Pulmonary artery endothelial cell (primary cell): ENCODE data around the gene SCCPDH. TPM values are rescaled to one million over a fixed set of nuclear protein-coding genes. Genes with fewer than 3 reads are reported as not detected.
"Not testable (repeated sequence)": the region's sequence is repeated elsewhere in the genome, so short reads cannot be mapped to it uniquely, and the experiment has no call there.

ENCODE experiments used
- DNase-seq: peaks from one replicate; pipeline ENCODE4 v3.0.0-alpha.2; 2011; ENCODE audit warnings: low read depth, low spot score
- total RNA-seq: library from RNA; depleted of rRNA; stranded (reverse); fragments of >200 nt; gene quantifications from 2 replicates; pipeline ENCODE4 v1.2.3, GENCODE V29; 2014

Gene SCCPDH, protein sequence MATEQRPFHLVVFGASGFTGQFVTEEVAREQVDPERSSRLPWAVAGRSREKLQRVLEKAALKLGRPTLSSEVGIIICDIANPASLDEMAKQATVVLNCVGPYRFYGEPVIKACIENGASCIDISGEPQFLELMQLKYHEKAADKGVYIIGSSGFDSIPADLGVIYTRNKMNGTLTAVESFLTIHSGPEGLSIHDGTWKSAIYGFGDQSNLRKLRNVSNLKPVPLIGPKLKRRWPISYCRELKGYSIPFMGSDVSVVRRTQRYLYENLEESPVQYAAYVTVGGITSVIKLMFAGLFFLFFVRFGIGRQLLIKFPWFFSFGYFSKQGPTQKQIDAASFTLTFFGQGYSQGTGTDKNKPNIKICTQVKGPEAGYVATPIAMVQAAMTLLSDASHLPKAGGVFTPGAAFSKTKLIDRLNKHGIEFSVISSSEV
- 61.3 and 61.9 TPM in 2 replicates for total RNA-seq

DNA sequence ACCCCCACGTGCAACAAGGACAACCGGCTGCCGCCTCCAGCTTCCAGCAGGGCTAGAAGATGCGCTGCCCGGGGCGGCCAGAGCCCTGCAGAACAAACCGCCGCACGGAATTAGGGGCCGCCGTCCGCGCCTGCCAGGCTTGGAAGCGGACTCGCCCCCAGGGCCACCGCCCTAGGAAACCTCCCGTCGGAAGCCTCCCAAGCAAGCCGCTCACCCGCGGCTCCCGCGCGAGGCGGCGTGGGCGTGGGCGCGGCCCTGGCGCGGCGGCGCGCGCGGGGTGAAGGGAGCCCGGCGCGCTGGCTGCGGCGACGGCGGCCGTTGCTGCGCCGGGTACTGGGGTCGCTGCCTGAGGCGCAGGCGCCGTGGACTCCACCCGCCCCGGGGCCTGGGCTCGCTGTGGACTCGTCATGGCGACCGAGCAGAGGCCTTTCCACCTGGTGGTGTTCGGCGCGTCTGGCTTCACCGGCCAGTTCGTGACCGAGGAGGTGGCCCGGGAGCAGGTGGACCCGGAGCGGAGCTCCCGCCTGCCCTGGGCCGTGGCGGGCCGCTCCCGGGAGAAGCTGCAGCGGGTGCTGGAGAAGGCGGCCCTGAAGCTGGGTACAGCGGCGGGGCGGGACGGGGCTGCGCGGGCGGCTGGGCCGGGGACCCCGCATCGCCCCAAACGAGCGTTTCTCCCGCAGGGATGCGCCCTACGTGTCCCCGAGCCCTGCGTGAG lies at the start of gene SCCPDH:
Gene SCCPDH (plus strand): TSS at position 394 of the 715 bp plus-strand sequence. CDS start 14 bp downstream, at position 408.
- no peak for DNase-seq

DNA sequence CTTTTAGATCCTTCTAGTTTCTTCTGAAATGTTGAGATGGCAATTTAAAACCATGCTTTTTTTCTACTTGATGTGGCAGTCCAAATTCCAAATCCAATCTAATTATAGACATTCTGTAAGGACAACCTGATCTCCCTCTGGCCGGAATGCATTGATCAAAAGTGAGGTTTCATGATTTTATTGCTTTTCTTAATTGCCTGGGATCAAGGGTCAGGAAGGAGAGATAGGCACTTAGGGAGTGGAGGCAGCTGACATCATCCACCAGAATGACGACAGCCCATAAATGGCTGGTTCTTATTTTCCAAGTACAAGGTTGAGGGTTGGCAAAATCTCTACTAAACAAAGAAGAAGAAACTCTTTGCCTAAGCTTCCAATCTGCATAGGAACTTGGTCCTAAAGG lies 46.4 kb upstream of the SCCPDH start:
- DNase-seq = no peak

DNA sequence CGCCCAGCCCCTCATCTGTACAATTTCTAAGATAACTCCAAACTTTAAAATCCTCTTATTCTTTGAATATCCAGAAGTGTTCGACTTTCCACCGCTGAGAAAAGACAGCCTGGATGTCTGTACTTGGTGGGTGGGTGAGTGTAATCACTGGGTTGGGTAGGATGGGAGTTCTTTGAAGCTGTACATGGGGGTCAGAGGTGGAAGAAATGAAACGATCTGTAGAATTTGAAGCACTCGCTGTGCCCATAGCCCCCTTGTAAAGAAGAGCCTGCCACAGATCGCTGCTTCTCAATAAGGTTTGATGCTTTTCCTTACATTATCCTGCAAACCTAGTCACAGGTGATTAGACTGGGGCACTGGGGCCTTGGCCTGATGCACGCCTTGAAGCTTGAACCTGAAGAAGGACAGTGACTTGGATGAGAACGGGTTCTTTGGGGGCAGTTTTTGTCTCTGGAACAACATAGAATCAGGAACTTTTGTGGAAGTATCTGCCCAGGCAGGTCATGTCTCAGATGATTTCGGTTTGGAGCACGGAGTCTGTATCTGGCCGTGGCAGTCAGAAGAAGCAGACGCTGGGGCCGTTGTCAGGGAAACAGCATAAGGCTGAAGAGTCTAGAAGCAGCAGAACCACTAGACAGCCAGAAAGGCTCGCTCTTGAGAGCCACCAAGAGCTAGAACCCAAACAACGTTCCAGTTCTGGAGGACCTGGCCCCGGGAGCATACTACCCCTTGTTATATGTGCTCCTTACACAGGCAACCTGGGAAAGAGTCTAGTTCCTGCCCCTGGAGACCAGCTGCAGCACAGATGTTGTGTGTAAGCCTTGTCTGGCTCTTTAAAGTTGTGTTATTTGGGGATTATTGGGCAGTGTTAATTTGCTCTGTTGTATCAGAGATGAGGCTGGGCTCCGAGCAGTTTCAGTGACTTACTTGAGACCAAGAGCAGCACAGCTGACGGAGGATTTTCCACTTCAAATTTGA lies 45.1 kb upstream of the SCCPDH start:
- DNase-seq = no peak

GRCh38 chr1:246679794-246680177 lies 44.4 kb upstream of the SCCPDH start:
- DNase-seq = no peak

DNA sequence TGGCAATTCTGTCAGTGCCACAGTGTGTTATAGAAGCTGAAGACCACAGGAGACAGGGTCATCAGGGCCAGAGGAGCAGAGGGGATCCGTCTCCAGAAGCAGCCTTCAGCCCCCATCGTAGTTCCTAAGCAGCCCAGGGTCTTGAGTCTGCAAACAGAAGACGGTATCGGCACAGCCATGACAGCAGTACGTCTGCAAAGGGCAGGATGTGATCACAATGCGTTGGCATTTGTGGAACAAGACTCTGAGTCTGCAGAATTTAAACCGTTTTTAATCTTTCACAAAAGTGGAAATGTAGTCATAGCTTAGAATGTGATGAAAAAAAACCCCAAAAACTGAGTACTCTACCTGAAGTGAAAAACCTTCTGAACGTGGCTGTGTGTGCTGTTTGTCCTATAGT lies 44.0 kb upstream of the SCCPDH start:
- DNase-seq = no peak

DNA sequence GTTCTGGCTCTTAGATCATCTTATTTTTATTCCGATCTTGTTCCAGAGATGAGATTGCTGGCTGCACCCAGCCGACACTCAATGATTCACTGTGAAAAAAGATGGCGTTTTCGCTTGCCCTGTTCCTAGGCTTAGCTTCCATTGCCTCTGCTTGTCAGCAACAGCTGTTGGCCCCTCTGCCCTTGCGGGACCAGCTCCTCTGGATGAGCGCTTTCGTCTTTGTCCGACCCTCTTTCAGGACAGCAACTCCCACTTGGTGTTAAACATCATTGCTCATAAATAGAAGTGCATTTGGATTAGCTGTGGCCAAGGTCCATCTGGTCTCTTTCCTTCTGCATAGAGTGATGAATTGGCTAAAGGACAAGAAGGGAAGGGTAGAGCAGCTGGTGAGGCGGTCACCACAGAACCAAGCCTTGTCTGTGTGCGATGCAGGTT lies 43.5 kb upstream of the SCCPDH start:
- no peak for DNase-seq

GRCh38 chr1:246681900-246682895 lies 42.0 kb upstream of the SCCPDH start:
- DNase-seq = no peak

DNA sequence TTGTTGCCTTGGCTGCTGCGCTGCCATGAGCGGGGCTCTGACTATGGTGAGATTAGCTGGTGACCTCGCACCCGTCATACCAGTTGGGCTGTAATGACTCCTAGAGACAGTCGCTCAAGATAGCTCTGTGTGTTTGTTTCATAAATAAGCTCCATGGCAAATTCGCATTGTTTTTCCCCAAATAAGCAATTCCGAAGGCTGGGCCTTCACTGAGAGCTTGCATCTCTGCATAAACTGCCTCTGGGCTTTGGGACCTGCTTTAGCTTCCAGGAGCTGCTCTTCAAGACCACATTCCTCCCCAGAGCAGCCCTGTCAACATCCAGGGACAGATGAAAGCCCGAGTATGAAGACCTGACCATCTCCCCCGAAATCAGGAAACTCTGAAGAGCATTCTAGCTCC lies 40.7 kb upstream of the SCCPDH start:
- no peak for DNase-seq

DNA sequence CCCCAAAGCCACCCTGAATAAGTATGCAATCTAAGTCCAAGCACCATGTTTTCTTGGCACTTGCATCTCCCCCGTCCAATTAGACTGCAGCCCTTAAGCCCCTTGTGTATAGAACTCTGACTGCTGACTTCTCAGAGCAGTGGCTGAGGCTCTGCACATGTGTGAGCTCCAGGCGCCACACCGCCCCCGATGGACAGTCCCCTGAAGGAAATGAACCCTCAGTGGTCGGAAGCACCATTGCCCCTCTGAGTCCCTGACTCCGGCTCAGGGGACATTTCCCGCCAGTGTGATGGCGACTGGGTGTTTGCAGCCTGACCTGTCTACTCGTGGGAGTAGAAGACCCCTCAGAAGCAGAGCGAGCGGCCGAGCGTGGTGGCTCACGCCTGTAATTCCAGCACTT lies 37.2 kb upstream of the SCCPDH start:
- DNase-seq = no peak

DNA sequence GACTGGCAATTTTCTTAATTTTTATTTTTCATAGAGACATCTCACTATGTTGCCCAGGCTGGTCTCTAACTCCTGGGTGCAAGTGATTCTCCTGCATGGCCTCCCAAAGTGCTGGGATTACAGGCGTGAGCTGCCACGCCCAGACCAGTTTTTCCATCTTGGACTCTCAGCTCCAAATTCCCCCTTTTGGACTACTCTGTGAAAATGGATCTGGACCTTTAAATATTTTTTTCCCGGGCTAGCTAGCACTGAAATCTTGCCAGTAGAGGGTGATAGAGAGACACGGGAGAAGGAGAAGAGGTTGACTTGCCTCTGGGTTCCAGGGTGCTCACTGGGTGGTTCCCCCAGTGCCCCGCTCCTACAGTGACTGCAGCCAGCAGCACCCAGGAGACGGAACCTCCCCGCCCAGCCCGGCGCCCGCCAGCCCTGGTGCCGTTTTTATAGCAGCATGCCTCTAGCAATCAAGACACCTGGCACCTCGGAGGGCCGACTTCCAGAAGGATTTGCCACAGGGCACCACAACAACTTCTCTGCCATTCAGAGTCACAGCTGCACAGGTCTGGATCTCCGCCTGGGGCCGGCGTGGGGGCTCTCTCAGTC lies 34.7 kb upstream of the SCCPDH start:
- no peak for DNase-seq

- DNase-seq = no peak
Observed at GRCh38 chr1:246690100-246690499, 34.1 kb upstream of the SCCPDH start.

GRCh38 chr1:246691622-246692495 lies 32.4 kb upstream of the SCCPDH start:
- DNase-seq = no peak

DNA sequence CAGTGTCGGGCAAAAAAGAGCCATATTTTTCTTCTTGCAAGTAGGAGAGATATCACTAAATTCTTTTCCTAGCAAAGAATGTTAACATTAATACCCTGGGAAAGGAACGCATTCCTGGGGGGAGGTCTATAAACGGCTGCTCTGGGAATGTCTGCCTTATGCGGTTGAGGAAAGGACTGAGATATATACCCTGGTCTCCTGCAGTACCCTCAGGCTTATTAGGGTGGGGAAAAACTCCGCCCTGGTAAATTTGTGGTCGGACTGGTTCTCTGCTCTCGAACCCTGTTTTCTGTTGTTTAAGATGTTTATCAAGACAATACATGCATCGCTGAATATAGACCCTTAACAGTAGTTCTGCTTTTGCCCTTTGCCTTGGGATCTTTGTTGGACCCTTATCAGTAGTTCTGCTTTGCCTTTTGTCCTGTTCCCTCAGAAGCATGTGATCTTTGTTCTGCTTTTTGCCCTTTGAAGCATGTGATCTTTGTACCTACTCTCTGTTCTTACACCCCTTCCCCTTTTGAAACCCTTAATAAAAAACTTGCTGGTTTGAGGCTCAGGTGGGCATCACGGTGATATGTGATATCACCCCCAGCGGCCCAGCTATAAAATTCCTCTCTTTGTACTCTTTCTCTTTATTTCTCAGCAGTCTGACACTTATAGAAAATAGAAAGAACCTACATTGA lies 29.9 kb upstream of the SCCPDH start:
- DNase-seq = not testable (repeated sequence)

DNA sequence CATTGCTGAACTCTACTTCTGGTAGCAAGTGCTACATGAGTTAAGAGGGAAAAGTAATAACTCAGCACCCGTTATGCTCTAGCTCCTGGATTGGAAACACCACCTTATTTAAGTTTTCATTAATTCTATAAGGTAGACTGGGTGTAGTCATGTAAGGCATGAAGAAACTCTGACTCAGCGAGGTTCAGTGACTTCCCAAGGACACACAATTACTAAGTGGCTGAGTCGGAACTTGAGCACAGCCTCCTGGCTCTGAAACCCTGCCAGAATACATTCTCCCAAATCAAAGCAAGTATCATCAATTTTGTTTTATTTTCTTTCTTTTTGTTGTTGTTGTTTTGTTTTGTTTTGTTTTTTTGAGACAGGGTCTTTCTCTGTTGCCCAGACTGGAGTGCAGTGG lies 29.1 kb upstream of the SCCPDH start:
- no peak for DNase-seq

GRCh38 chr1:246695666-246696065 lies 28.5 kb upstream of the SCCPDH start:
- DNase-seq = no peak

DNA sequence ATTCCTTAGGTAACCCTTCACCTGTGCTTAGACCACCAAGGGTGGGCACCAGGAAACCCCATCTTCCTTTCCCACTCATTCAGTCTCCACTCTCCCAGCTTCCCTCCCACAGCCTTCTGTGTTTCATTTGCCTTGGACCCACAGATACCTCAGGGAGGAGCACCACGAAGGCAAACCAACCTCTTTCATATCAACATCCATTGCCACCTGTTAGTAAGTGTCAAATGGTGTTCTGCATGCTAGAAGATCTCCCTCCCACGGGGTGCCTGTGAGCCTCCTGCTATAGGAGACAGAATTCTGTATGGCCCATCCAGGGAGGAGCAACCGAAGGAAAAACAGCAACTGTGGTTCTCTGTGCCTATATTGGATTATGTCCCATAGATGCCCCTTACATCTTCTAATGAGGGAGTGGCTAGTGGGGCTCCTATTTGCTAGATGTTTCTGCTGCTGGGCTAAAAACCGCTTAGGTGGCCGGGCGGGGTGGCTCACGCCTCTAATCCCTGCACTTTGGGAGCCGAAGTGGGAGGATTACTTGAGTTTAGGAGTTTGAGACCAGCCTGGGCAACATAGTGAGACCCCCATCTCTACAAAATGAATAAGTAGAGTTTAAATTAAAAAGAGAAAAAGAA lies 25.6 kb upstream of the SCCPDH start:
- no peak for DNase-seq

- peak; percentile 77 for DNase-seq
Observed at GRCh38 chr1:246699095-246699735, 25.0 kb upstream of the SCCPDH start.
